Middle frontal gyrus (tissue), 1 donor: ENCODE measurements around the gene PTGIS.
"Not testable (repeated sequence)": the region's sequence is repeated elsewhere in the genome, so short reads cannot be mapped to it uniquely, and the experiment has no call there.

Source experiments
- DNase-seq: peaks from one replicate; pipeline ENCODE4 v3.0.0-alpha.2; 2015; ENCODE audit warnings: low spot score; ENCODE audit errors: extremely low spot score

Gene PTGIS

GRCh38 chr20:49567421-49568277 lies at the start of gene PTGIS:
TSS of gene PTGIS (minus strand) at chr20:49568137. CDS start at chr20:49568116, 21 bp downstream.
- DNase-seq, result no peak

DNA sequence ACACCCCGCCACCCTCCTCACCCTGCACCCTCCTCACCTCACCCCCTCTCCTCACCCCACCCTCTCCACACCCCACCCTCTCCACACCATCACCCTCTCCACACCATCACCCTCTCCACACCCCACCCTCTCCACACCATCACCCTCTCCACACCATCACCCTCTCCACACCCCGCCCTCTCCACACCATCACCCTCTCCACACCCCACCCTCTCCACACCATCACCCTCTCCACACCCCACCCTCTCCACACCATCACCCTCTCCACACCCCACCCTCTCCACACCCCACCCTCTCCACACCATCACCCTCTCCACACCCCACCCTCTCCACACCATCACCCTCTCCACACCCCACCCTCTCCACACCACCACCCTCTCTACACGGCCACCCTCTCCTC lies 49.5 kb upstream of the PTGIS start:
- not testable (repeated sequence) for DNase-seq

DNA sequence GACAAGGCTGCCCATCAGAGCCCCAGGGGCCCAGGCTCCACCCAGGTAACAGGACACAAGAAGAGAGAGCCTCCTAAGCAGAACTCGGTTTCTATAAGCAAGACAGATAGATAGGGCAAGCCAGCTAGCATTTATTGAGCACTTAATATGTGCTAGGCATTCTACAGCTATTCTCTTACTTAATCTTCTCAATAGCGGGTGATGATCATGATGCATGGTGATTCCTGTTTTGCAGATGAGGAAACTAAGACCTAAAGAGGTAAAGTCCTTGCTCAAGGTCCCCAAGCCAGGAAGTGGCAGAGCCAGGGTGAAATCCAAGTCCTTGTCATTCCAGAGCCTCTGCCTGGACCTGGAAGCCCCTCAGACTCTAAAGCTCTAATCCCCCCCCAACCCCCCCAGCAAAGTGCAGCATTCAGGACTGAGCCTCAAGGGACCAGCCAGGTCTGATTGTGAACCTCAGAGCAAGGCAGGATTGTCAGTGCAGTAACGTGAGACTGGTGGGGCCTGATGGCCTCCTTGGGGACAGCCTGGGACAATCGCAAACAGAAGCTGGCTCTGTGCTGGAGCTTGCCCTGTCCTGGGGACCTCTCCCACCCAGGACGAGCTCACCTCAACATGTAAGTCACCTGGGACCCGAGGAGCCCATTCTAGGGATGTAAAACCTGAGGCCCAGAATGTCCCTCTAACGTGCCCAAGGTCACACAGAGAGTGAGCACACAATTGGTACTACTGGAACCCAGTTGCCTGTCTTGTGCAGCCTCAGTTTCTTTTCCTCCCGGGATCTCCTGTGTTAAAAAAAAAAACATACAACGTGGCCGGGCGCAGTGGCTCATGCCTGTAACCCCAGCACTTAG lies 48.4 kb upstream of the PTGIS start:
- no peak for DNase-seq

GRCh38 chr20:49615401-49616153 lies 47.6 kb upstream of the PTGIS start:
- DNase-seq, result no peak

DNA sequence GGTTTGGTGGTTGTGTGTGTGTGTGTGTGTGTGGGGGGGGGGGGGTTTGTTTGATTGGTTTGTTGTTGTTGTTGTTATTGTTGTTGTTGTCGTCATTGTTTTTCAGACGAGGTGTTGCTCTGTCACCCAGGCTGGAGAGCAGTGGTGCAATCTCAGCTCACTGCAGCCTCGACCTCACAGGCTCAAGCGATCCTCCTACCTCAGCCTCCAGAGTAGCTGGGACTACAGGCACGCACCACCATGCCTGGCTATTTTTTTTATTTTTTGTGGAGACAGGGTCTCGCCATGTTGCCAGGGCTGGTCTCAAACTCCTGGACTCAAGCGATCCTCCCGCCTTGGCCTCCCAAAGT lies 47.1 kb upstream of the PTGIS start:
- not testable (repeated sequence) for DNase-seq

DNA sequence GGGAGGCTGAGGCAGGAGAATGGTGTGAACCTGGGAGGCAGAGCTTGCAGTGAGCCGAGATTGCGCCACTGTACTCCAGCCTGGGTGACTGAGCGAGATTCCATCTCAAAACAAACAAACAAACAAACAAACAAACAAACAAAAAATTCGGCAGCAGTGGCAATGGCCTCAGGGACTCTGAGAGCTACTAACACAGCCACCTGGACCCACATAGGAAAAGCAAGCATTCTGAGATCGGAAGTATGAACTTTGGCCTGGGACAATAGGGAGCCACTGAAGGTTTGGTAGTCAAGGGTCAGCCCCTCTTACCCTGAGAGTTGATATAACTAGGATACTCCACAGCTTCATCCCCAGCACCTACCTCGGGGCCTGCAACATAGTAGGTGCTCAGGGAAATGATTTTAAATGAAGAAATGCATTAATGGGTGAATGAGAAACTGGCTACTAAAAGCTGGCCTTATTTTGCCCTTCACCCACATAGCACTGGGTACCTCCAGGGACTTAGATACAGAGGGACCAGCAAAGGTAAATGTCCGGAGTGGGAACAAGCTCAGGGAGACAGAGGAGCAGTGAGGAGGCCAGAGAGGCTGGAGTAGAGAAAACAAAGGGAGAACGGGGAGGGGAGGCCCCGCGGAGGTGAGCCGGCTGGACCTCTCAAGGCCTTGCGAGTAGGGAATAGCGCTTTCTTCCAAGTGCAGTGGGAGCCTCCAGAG lies 46.6 kb upstream of the PTGIS start:
- no peak for DNase-seq

DNA sequence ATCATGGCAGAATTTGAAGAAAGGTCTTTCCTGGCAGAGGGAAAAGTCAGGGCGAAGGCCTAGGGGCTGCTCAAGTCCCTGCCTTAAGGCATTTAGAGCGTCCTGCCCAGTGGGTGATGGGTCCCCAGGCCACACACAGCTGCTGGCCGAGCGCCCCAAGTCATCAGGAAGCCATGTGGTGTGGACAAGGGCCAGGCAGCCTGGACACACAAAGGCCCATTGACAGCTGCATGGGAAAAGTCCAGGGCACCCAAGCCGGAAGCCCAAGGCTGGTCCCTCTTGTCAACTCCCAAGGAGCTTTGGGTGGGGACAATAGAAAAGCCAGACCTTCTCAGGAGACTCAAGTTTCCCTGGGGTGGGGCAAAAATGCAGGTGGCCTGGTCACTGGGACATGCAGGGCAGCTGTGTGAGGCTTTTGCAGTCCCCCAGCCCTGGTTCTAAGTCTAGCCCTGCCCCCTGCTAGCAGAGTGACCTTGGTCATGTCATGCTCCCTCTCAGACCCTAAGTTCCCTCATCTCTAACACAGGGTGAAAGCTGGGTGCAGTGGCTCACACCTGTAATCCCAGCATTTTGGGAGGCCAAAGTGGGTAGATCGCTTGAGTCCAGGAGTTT lies 44.3 kb upstream of the PTGIS start:
- DNase-seq, result peak; percentile 77

GRCh38 chr20:49611539-49612126 lies 43.7 kb upstream of the PTGIS start:
- not testable (repeated sequence) for DNase-seq

- no peak for DNase-seq
Observed at GRCh38 chr20:49610691-49611538, 43.0 kb upstream of the PTGIS start.

DNA sequence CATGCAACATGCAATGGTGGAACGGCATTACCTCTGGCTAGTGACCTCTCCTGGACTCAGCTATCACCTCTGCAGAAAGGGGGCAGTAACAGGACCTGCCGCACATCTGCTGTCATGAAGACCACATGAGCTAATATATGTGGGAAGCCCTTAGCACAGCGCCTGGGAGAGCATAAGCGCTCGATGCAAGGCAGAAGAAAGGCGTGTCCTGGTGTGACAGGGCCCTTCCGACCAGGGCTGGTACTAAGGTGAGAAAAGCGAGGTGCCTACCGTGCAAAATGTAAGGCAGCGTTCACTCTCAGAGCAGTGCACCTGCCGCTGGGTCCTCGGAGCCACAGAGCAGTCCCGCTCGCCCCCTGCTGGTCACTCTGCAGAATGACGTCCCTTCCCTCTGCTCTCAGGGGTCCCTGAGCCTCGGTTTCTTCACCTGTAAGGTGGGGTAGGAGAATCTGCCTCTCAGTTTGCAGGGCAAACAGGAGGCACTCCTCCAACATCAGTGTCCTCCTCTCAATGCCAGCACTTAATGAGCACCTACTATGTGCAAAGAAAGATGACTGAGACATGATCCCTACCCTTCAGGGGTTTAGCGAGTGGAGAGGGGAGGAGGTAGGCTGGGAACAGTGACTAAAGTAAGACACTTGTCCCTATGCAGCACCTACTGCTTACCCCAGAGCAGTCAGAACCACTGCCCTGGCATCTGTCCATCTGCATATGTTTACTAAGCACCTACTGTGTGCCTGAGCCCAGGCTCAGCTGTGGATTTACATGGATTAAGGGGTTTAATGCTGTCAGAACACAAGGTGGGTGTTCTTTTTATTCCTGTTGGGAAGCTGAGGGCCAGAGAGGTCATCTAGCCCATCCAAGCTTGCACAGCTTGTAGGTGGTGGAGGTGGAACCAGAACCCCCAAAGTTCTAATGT lies 41.1 kb upstream of the PTGIS start:
- peak; percentile 37 for DNase-seq

DNA sequence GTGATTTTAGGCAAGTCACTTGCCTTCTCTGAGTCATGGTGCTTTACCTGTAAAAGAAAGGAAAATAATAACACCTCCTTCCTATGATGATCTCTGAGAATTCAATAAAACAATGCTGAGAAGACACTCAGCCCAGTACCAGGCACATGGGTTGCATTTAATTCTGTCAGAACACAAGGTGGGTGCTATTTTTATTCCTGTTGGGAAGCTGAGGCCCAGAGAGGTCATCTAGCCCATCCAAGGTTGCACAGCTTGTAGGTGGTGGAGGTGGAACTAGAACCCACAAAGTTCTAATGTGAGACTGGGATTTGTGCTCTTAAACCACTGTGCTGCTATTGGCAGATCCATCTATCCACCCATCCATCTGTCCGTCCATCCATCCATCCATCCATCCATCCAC lies 39.6 kb upstream of the PTGIS start:
- no peak for DNase-seq

DNA sequence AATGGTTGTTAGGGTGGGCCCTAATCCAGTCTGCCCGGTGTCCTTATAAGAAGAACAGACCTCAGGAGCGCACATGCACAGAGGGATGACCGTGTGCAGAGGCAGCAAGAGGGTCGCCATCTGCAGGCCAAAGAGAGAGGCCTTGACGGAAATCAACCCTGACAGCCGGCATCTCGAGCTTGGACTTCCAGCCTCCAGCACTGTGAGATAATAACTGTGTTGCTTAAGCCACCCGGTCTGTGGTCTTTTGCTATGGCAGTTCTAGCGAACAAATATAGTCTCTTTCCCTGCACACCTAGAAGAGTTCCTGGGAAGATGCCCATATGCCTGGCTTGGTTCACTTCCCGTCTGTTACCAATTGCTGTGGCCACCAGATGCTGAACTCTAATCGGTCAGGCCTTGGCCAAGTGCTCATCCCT lies 35.3 kb upstream of the PTGIS start:
- no peak for DNase-seq

DNA sequence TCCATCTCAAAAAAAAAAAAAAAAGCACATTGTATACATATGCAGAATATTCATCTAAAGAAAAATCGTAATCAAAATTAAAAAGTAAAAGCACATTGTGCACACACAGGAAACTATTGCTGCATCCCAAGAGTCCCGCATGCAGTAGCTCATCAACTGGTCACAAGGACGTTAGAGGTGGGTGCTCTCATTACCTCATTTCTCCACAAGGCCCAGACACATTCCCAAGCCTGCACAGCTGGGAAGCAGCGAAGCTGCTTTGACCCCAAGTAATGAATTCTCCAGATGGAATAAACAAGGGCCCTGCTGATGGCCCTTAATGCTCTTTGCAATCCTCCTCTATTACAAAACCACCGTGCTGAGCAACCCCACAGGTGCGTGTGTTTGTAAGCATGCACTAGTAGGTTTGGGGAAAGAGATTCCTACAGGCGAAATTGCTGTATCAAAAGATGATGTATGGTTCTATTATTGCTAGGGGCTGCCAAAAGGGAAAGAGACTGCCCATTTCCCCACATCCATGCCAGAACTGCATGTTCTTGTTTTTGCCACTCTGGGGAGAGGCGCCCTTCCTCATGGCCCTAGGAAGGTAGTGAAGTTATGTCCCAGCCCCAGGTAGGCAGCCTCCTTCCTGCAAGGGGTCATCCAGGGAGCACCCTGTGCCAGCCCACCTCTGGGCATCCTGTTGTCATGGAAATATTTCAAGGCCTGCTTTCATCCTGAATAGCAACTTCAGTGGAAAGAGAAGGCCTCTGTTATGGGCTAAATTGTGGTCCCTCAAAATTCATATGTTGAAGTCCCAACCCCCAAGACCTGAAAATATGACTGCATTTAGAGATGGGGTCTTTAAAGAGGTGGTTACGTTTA lies 34.6 kb upstream of the PTGIS start:
- DNase-seq, result no peak

GRCh38 chr20:49601153-49601924 lies 33.4 kb upstream of the PTGIS start:
- no peak for DNase-seq

DNA sequence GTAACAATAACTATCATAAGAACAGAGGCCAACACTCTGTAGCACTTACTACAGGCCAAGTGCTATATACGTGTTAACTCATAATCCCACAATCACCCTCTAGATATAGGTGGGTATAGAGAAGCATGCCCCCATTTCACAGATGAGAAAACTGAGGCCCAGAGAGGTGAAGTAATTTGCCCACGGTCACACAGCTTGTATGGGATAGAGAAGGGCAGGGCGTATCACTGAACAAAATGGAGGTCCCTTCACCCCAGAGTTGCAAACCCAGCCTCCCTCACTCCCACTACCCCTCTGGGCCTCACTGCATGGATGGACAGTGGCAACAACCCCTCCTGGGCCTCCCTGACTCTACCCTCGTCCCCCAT lies 31.8 kb upstream of the PTGIS start:
- no peak for DNase-seq

DNA sequence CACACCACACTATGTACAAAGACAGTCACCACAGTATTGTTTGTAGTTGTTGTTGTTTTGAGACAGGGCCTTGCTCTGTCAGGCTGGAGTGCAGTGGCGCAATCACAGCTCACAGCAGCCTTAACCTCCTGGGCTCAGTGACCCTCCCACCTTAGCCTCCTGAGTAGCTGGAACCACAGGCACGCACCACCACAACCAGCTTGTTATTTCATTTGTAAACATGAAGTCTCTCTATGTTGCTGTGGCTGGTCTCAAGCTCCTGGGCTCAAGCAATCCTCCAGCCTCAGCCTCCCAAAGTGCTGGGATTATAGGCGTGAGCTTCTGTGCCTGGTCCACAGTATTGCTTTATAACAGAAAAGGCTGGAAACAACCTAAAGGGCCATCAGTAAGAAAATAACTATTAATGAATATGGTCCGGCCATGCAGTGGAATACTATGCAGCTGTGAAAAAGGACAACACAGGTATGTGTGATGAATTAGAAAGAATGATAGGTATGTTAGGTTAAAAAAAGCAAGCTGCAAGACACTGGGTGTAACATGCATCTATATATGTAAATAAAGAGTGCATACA lies 30.0 kb upstream of the PTGIS start:
- no peak for DNase-seq
